HepG2 (cell line): ENCODE results near the gene ZNF24. TPM values are rescaled to one million over a fixed set of nuclear protein-coding genes. Genes with fewer than 3 reads are reported as not detected.

Experiments
- ADNP ChIP-seq: sonication (generic); formaldehyde crosslinking; IDR thresholded peaks from 2 replicates; pipeline ENCODE4 v1.4.0; 2020; ENCODE audit warnings: missing genetic modification reagents
- CC2D1A ChIP-seq: sonication (generic); formaldehyde crosslinking; IDR thresholded peaks from 2 replicates; pipeline ENCODE4 v1.8.1; 2023; ENCODE audit warnings: mild to moderate bottlenecking, missing genetic modification reagents
- CREM ChIP-seq, 2 experiments: sonication (generic) in 1 of 2; formaldehyde crosslinking in 1 of 2; IDR thresholded peaks; 2 replicates each; pipeline versions ENCODE4 v1.4.0 to v1.6.1; 2016 to 2020; ENCODE audit warnings: antibody characterized with exemption in 1 of 2, mild to moderate bottlenecking in 1 of 2, missing genetic modification reagents in 1 of 2
- MTERF4 ChIP-seq: sonication (generic); formaldehyde crosslinking; IDR thresholded peaks from 2 replicates; pipeline ENCODE4 v1.8.0; 2023; ENCODE audit warnings: mild to moderate bottlenecking, missing genetic modification reagents
- SALL1 ChIP-seq: sonication (generic); formaldehyde crosslinking; IDR thresholded peaks from 2 replicates; pipeline ENCODE4 v1.8.0; 2022; ENCODE audit warnings: mild to moderate bottlenecking, missing genetic modification reagents
- STAT5B ChIP-seq: sonication (generic); formaldehyde crosslinking; IDR thresholded peaks from 2 replicates; pipeline ENCODE4 v1.4.0; 2020; ENCODE audit warnings: missing genetic modification reagents
- TEAD2 ChIP-seq: sonication (generic); formaldehyde crosslinking; IDR thresholded peaks from 2 replicates; pipeline ENCODE4 v1.9.0; 2021; ENCODE audit warnings: missing genetic modification reagents
- ZBTB33 ChIP-seq: sonication (generic); formaldehyde crosslinking; IDR thresholded peaks from 2 replicates; pipeline ENCODE4 v1.4.0; 2020; ENCODE audit warnings: missing genetic modification reagents
- ZBTB37 ChIP-seq: sonication (generic); formaldehyde crosslinking; IDR thresholded peaks from 2 replicates; pipeline ENCODE4 v1.4.0; 2020; ENCODE audit warnings: mild to moderate bottlenecking, missing genetic modification reagents
- ZNF276 ChIP-seq: sonication (generic); formaldehyde crosslinking; IDR thresholded peaks from 2 replicates; pipeline ENCODE4 v1.4.0; 2020; ENCODE audit warnings: mild to moderate bottlenecking, low read depth, missing genetic modification reagents
- ZNF441 ChIP-seq: sonication (generic); formaldehyde crosslinking; IDR thresholded peaks from 2 replicates; pipeline ENCODE4 v1.7.0; 2021; ENCODE audit warnings: missing genetic modification reagents, borderline replicate concordance
- ZNF549 ChIP-seq: sonication (generic); formaldehyde crosslinking; IDR thresholded peaks from 2 replicates; pipeline ENCODE4 v1.5.0; 2020; ENCODE audit warnings: missing genetic modification reagents
- ZNF639 ChIP-seq: conservative IDR thresholded peaks from 2 replicates; pipeline ENCODE4 v1.6.1; 2018; ENCODE audit warnings: missing genetic modification reagents
- polyA plus RNA-seq, 8 experiments: library from polyadenylated mRNA; depleted of rRNA in 3 of 8; stranded (reverse) in 7 of 8; unstranded in 1 of 8; fragments of >200 nt; fragmentation: Illumina TruSeq in 4 of 8; extraction: Trizol in 4 of 8; gene quantifications; 2 replicates each; pipeline versions ENCODE4 v1.2.1 to v1.2.3, GENCODE V29; 2011 to 2016; ENCODE audit warnings: low read depth in 4 of 8, missing spikeins in 1 of 8, mixed read lengths in 1 of 8; ENCODE audit not compliant: insufficient read depth in 1 of 8
- total RNA-seq, 5 experiments: library from RNA; depleted of rRNA; stranded (reverse); fragments of >200 nt; fragmentation: Illumina TruSeq; extraction: Trizol; gene quantifications; 2 replicates each; pipeline ENCODE4 v1.2.3, GENCODE V29; 2016; ENCODE audit warnings: low read depth in 1 of 5
- TF ChIP-seq, protein P1 (sequence below): sonication (generic); formaldehyde crosslinking; IDR thresholded peaks from 2 replicates; pipeline ENCODE4 v1.5.1; 2020; ENCODE audit warnings: missing genetic modification reagents, mild to moderate bottlenecking, borderline replicate concordance
- TF ChIP-seq, protein P2 (sequence below): sonication (generic); formaldehyde crosslinking; conservative IDR thresholded peaks from 2 replicates; pipeline ENCODE4 v1.4.0; 2020; ENCODE audit warnings: missing genetic modification reagents

Gene ZNF24
- total and polyA plus RNA-seq, 2 of the 13 experiments (the other 11 are each of a cell fraction or from before 2014, with no cell fraction given): 19.5 to 41.1 TPM

- TF ChIP-seq ZBTB37 (CRISPR knock-in tag) (no peak), SALL1 (peak; percentile 64), ZNF549 (CRISPR knock-in tag) (no peak), CREM (IDR thresholded peaks at IDR 0.05) (peak; percentile 87), CREM (CRISPR knock-in tag; IDR thresholded peaks at IDR 0.05) (no peak), MTERF4 (no peak; the same call in 1 of the 2 replicates), ZNF276 (peak; percentile 85), CC2D1A (CRISPR knock-in tag) (no peak), TEAD2 (no peak), ADNP (no peak), STAT5B (CRISPR knock-in tag) (no peak), ZBTB33 (CRISPR knock-in tag) (no peak), ZNF639 (peak; percentile 54), ZNF441 (no peak)
- TF ChIP-seq, protein P1, sequence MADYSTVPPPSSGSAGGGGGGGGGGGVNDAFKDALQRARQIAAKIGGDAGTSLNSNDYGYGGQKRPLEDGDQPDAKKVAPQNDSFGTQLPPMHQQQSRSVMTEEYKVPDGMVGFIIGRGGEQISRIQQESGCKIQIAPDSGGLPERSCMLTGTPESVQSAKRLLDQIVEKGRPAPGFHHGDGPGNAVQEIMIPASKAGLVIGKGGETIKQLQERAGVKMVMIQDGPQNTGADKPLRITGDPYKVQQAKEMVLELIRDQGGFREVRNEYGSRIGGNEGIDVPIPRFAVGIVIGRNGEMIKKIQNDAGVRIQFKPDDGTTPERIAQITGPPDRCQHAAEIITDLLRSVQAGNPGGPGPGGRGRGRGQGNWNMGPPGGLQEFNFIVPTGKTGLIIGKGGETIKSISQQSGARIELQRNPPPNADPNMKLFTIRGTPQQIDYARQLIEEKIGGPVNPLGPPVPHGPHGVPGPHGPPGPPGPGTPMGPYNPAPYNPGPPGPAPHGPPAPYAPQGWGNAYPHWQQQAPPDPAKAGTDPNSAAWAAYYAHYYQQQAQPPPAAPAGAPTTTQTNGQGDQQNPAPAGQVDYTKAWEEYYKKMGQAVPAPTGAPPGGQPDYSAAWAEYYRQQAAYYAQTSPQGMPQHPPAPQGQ (CRISPR knock-in tag): no peak; the same call in 1 of the 2 replicates
- TF ChIP-seq, protein P2, sequence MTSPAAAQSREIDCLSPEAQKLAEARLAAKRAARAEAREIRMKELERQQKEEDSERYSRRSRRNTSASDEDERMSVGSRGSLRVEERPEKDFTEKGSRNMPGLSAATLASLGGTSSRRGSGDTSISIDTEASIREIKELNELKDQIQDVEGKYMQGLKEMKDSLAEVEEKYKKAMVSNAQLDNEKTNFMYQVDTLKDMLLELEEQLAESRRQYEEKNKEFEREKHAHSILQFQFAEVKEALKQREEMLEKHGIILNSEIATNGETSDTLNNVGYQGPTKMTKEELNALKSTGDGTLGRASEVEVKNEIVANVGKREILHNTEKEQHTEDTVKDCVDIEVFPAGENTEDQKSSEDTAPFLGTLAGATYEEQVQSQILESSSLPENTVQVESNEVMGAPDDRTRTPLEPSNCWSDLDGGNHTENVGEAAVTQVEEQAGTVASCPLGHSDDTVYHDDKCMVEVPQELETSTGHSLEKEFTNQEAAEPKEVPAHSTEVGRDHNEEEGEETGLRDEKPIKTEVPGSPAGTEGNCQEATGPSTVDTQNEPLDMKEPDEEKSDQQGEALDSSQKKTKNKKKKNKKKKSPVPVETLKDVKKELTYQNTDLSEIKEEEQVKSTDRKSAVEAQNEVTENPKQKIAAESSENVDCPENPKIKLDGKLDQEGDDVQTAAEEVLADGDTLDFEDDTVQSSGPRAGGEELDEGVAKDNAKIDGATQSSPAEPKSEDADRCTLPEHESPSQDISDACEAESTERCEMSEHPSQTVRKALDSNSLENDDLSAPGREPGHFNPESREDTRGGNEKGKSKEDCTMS: no peak
Observed at GRCh38 chr18:35343936-35344735, at the start of gene ZNF24 (continued).
